Caco-2 (cell line): ENCODE results near the gene FAM240B. TPM values are rescaled to one million over a fixed set of nuclear protein-coding genes. Genes with fewer than 3 reads are reported as not detected.

Experiments used
- BruUV-seq: library from RNA; stranded (reverse); fragments of 400-500 nt; replicated peaks from 2 replicates; lab custom pipeline; 2021; lab: Mats Ljungman, UMichigan
- CTCF ChIA-PET: fragments of 300-600 bp; sonication (Branson Sonifier 250); formaldehyde crosslinking; loops from one replicate; lab custom pipeline; 2022; ENCODE audit warnings: antibody characterized with exemption; lab: Charles Lee
- POLR2A ChIA-PET: fragments of 300-600 bp; sonication (Branson Sonifier 250); formaldehyde crosslinking; loops from one replicate; lab custom pipeline; 2022; ENCODE audit warnings: antibody characterized with exemption; lab: Charles Lee
- DNase-seq, 2 experiments: peaks; one replicate each; pipeline versions ENCODE4 v3.0.0 to v3.0.0-alpha.2; 2020 to 2022
- H3K27me3 ChIP-seq: replicated peaks from 2 replicates; pipeline ENCODE4 v1.6.0; 2011; ENCODE audit warnings: low read length; ENCODE audit not compliant: control insufficient read depth, insufficient read depth
- H3K36me3 ChIP-seq: 2 replicates; pipeline ENCODE4 v1.5.1; 2011; ENCODE audit warnings: low read length; ENCODE audit not compliant: control insufficient read depth, insufficient read depth
- H3K4me1 ChIP-seq: fragments of 250-450 bp; sonication (Bioruptor Pico); 2 replicates; pipeline ENCODE4 v1.5.1; 2020; ENCODE audit warnings: mild to moderate bottlenecking
- H3K4me3 ChIP-seq: 2 replicates; pipeline ENCODE4 v1.5.1; 2011; ENCODE audit warnings: low read depth, mild to moderate bottlenecking, control low read depth, low read length
- H3K9me3 ChIP-seq: fragments of 250-450 bp; sonication (Bioruptor Pico); 2 replicates; pipeline ENCODE4 v1.5.1; 2020; ENCODE audit warnings: mild to moderate bottlenecking, moderate library complexity
- H3K27ac Mint-ChIP-seq: one replicate; pipeline ENCODE4 v1.8.0; 2022; ENCODE audit warnings: mixed read lengths; ENCODE audit not compliant: unreplicated experiment
- H3K27me3 Mint-ChIP-seq: one replicate; pipeline ENCODE4 v1.8.0; 2022; ENCODE audit warnings: mixed read lengths; ENCODE audit not compliant: insufficient read depth, unreplicated experiment
- H3K36me3 Mint-ChIP-seq: one replicate; pipeline ENCODE4 v1.8.0; 2022; ENCODE audit warnings: mild to moderate bottlenecking, mixed read lengths; ENCODE audit not compliant: insufficient read depth, unreplicated experiment
- H3K4me1 Mint-ChIP-seq: one replicate; pipeline ENCODE4 v1.8.0; 2022; ENCODE audit warnings: low read depth, mixed read lengths; ENCODE audit not compliant: unreplicated experiment
- H3K4me3 Mint-ChIP-seq: one replicate; pipeline ENCODE4 v1.8.0; 2022; ENCODE audit warnings: mild to moderate bottlenecking, moderate library complexity, mixed read lengths; ENCODE audit not compliant: unreplicated experiment
- H3K9me3 Mint-ChIP-seq: one replicate; pipeline ENCODE4 v1.8.0; 2022; ENCODE audit warnings: mixed read lengths; ENCODE audit not compliant: unreplicated experiment
- CTCF ChIP-seq, 2 experiments: fragments of 200-600 bp in 1 of 2; IDR thresholded peaks; 1 replicate in 1 of 2; 2 replicates in 1 of 2; pipeline versions ENCODE4 v1.5.1 to v1.8.0; 2011 to 2022; ENCODE audit warnings: antibody characterized with exemption in 1 of 2, control low read depth in 1 of 2, inconsistent platforms in 1 of 2, low read depth in 1 of 2, low read length in 1 of 2, mild to moderate bottlenecking in 1 of 2, moderate library complexity in 1 of 2; ENCODE audit not compliant: insufficient read depth in 1 of 2, severe bottlenecking in 1 of 2, unreplicated experiment in 1 of 2
- intact Hi-C: fragments of 100-400 bp; cut with micrococcal nuclease; formaldehyde crosslinking; loops from one replicate; pipeline ENCODE4 v1.10.0; 2022; ENCODE audit not compliant: unreplicated experiment
- total RNA-seq: library from RNA; stranded (reverse); gene quantifications from 2 replicates; pipeline ENCODE4 v1.2.3, GENCODE V29; 2022

Gene FAM240B
- total RNA-seq, 1 experiment from 2014 or later, result not detected

DNA sequence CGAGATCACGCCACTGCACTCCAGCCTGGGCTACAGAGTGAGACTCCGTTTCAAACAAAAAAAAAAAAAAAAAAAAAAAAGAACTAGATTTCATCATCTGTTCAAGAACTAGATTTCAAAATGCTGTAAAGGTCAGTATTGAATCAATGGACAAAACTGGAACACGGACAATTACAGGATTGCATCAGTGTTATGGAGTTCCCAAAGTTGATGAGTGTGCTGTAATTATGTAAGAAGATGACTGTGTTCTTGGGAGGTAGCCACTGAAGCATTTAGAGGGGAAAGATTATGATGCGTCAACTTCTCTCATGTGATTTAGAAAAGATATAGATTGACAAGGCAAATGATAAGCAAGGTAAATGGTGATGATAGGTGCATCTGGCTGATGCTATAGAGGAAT is 6.5 kb downstream of the FAM240B start:
- peaks cover 4% of the 10 kb centered on the region for H3K27me3 Mint-ChIP-seq
- no peak overlapping the region for H3K4me3 Mint-ChIP-seq
- H3K4me1 Mint-ChIP-seq, result no peaks in the 10 kb centered on the region
- H3K9me3 Mint-ChIP-seq, result no peaks in the 10 kb centered on the region
- H3K9me3 ChIP-seq, result no peaks in the 10 kb centered on the region
- H3K27ac Mint-ChIP-seq, result no peak overlapping the region
- DNase-seq, result no peak
- no peaks in the 10 kb centered on the region for H3K4me1 ChIP-seq
- no peak for TF ChIP-seq CTCF (IDR thresholded peaks at IDR 0.05; ENCODE audit: insufficient read depth in 1 of 2, low read depth in 1 of 2, low read length in 1 of 2, severe bottlenecking in 1 of 2, unreplicated experiment in 1 of 2)
- POLR2A ChIA-PET, result no interaction called here
- intact Hi-C loops, result loop anchor here (5.0 kb wide), 1 partner anchor 71 kb away; no protein-coding TSS in a partner anchor
- no TSS peak for BruUV-seq
- H3K36me3 Mint-ChIP-seq, result no peaks in the 10 kb centered on the region
- H3K4me3 ChIP-seq, result no peak overlapping the region
- H3K36me3 ChIP-seq, result no peaks in the 10 kb centered on the region
- H3K27me3 ChIP-seq, result no peaks in the 10 kb centered on the region
- CTCF ChIA-PET, result no interaction called here

DNA sequence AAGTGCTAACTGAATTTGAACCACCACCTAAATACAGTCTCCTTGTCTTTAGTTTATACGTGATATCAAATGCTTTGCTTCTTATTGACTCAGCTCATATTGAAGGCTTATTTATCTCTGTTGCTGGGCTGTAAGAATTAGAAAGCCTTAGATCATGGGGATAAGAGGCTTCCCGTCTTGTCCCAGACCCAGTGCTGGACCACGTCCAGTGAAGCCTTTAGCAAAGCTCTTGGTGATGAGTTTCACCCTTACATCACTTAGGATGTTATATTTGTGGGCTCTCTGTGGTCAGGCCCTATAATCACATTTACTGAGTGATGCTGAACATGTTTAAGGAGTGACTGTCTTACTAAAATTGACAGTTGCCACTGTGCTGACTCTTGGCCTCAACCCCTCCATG is 11.2 kb downstream of the FAM240B start:
- no peak for TF ChIP-seq CTCF (IDR thresholded peaks at IDR 0.05; ENCODE audit: insufficient read depth in 1 of 2, low read depth in 1 of 2, low read length in 1 of 2, severe bottlenecking in 1 of 2, unreplicated experiment in 1 of 2)
- Mint-ChIP-seq H3K27ac (no peak overlapping the region), H3K27me3 (peaks cover 6% of the 10 kb centered on the region), H3K4me3 (no peak overlapping the region), H3K4me1 (no peaks in the 10 kb centered on the region), H3K36me3 (no peaks in the 10 kb centered on the region), H3K9me3 (no peaks in the 10 kb centered on the region)
- Histone ChIP-seq H3K4me3 (no peak overlapping the region), H3K27me3 (0 out of 2 replicates have a peak, but pooled peaks cover 1% of the 10 kb centered on the region), H3K4me1 (no peaks in the 10 kb centered on the region), H3K9me3 (no peaks in the 10 kb centered on the region), H3K36me3 (no peaks in the 10 kb centered on the region)
- intact Hi-C loops, result no loop called here
- no TSS peak for BruUV-seq
- ChIA-PET CTCF (no interaction called here), POLR2A (no interaction called here)
- DNase-seq, result no peak

GRCh38 chr9:38707885-38708637 is 11.9 kb downstream of the FAM240B start:
- CTCF ChIA-PET, result interaction anchor here (1.3 kb wide), 1 partner anchor 36 kb away, joined by 4 read pairs; no protein-coding TSS in a partner anchor
- intact Hi-C loops, result no loop called here

More at GRCh38 chr9:38707885-38708637, 11.9 kb downstream of the FAM240B start:
- H3K4me3 Mint-ChIP-seq, result no peak overlapping the region
- POLR2A ChIA-PET, result no interaction called here
- H3K36me3 ChIP-seq, result no peaks in the 10 kb centered on the region
- peaks cover 9% of the 10 kb centered on the region for H3K27me3 Mint-ChIP-seq
- H3K27me3 ChIP-seq, result 0 out of 2 replicates have a peak, but pooled peaks cover 1% of the 10 kb centered on the region
- no peak overlapping the region for H3K4me3 ChIP-seq
- H3K36me3 Mint-ChIP-seq, result no peaks in the 10 kb centered on the region
- H3K9me3 ChIP-seq, result no peaks in the 10 kb centered on the region
- H3K9me3 Mint-ChIP-seq, result no peaks in the 10 kb centered on the region
- no TSS peak for BruUV-seq
- H3K27ac Mint-ChIP-seq, result no peak overlapping the region
- TF ChIP-seq CTCF (IDR thresholded peaks at IDR 0.05; ENCODE audit: insufficient read depth in 1 of 2, low read depth in 1 of 2, low read length in 1 of 2, severe bottlenecking in 1 of 2, unreplicated experiment in 1 of 2), result peak; percentile 46 to 48
- H3K4me1 Mint-ChIP-seq, result no peaks in the 10 kb centered on the region
- no peaks in the 10 kb centered on the region for H3K4me1 ChIP-seq
- peak in 1 of 2 experiments; percentile 27 for DNase-seq
